K562 (cell line): Measurements from ENCODE around the gene RHOC. TPM values are rescaled to one million over a fixed set of nuclear protein-coding genes. Genes with fewer than 3 reads are reported as not detected.

Experiments
- BMI1 ChIP-seq: fragments of 150-350 bp; IDR thresholded peaks from 2 replicates; pipeline ENCODE4 v1.6.1; 2014; ENCODE audit warnings: low read length
- KDM2B ChIP-seq: fragments of 250-450 bp; sonication (Bioruptor Pico); IDR thresholded peaks from 2 replicates; pipeline ENCODE4 v1.8.0; 2021; ENCODE audit warnings: mild to moderate bottlenecking, moderate library complexity
- MCM3 ChIP-seq: fragments of 450-650 bp; IDR thresholded peaks from 2 replicates; pipeline ENCODE4 v1.6.1; 2016
- MTA2 ChIP-seq: fragments of 450-650 bp; IDR thresholded peaks from 2 replicates; pipeline ENCODE4 v1.6.1; 2016; ENCODE audit warnings: low read depth
- NCOA6 ChIP-seq: fragments of 450-650 bp; IDR thresholded peaks from 2 replicates; pipeline ENCODE4 v1.6.1; 2017; ENCODE audit warnings: mild to moderate bottlenecking
- NFE2 ChIP-seq: IDR thresholded peaks from 2 replicates; pipeline ENCODE4 v1.6.1; 2014; ENCODE audit warnings: antibody characterized with exemption, low read depth
- NR4A1 ChIP-seq, 2 experiments: fragments of 250-450 bp in 1 of 2; fragments of 450-650 bp in 1 of 2; sonication (Bioruptor Pico) in 1 of 2; IDR thresholded peaks; 2 replicates each; pipeline versions ENCODE4 v1.4.0 to v1.6.1; 2016 to 2020; ENCODE audit warnings: mild to moderate bottlenecking in 2 of 2, missing compliant biosample characterization in 1 of 2, missing genetic modification characterization in 1 of 2, moderate library complexity in 1 of 2
- PHB ChIP-seq: fragments of 250-450 bp; sonication (Bioruptor Pico); IDR thresholded peaks from 2 replicates; pipeline ENCODE4 v1.5.0; 2021
- PRPF4 ChIP-seq: fragments of 200-400 bp; formaldehyde crosslinking; IDR thresholded peaks from one replicate; pipeline ENCODE4 v1.6.1; 2017; ENCODE audit warnings: low read length, low read depth, mild to moderate bottlenecking; ENCODE audit not compliant: insufficient read depth, poor library complexity, severe bottlenecking
- PTBP1 ChIP-seq: fragments of 200-400 bp; formaldehyde crosslinking; IDR thresholded peaks from 2 replicates; pipeline ENCODE4 v1.6.1; 2017; ENCODE audit warnings: low read depth, low read length
- SIRT6 ChIP-seq: IDR thresholded peaks from one replicate; pipeline ENCODE4 v1.6.1; 2012; ENCODE audit warnings: low read depth, mild to moderate bottlenecking, control low read depth, inconsistent platforms, low read length, moderate library complexity
- SP1 ChIP-seq: sonication (generic); formaldehyde crosslinking; IDR thresholded peaks from 2 replicates; pipeline ENCODE4 v1.8.1; 2022; ENCODE audit warnings: mild to moderate bottlenecking, missing genetic modification reagents
- ZBTB8A ChIP-seq: fragments of 450-650 bp; IDR thresholded peaks from 2 replicates; pipeline ENCODE4 v1.6.1; 2018; ENCODE audit warnings: mild to moderate bottlenecking, moderate library complexity; ENCODE audit not compliant: partially characterized antibody
- ZC3H11A ChIP-seq: IDR thresholded peaks from 2 replicates; pipeline ENCODE4 v1.6.1; 2012; ENCODE audit warnings: low read depth, low read length, improper control_type of control experiment
- ZFP36 ChIP-seq: fragments of 150-350 bp; IDR thresholded peaks from 2 replicates; pipeline ENCODE4 v1.6.1; 2018; ENCODE audit warnings: low read length, low read depth; ENCODE audit not compliant: partially characterized antibody
- ZNF12 ChIP-seq: sonication (generic); formaldehyde crosslinking; IDR thresholded peaks from 2 replicates; pipeline ENCODE4 v1.4.0; 2020; ENCODE audit warnings: mild to moderate bottlenecking, missing genetic modification reagents
- ZNF311 ChIP-seq: fragments of 250-450 bp; sonication (Bioruptor Pico); IDR thresholded peaks from 2 replicates; pipeline ENCODE4 v1.4.0; 2020; ENCODE audit warnings: mild to moderate bottlenecking, moderate library complexity
- ZNF398 ChIP-seq: fragments of 250-450 bp; sonication (Bioruptor Pico); IDR thresholded peaks from 2 replicates; pipeline ENCODE4 v1.8.0; 2021; ENCODE audit warnings: moderate library complexity, mild to moderate bottlenecking, inconsistent platforms
- ZZZ3 ChIP-seq: fragments of 450-650 bp; IDR thresholded peaks from 2 replicates; pipeline ENCODE4 v1.6.1; 2016; ENCODE audit warnings: antibody characterized with exemption, mild to moderate bottlenecking, moderate library complexity
- polyA plus RNA-seq, 8 experiments: library from polyadenylated mRNA; depleted of rRNA in 4 of 8; stranded (reverse) in 5 of 8; unstranded in 3 of 8; fragments of >200 nt; fragmentation: Nextera tagmentation in 2 of 8; fragmentation: Illumina TruSeq in 1 of 8; extraction: Ambion mirVana in 2 of 8; extraction: Trizol in 1 of 8; gene quantifications; 2 replicates each; pipeline versions ENCODE4 v1.2.1 to v1.2.3, GENCODE V29; 2011 to 2014; ENCODE audit warnings: inconsistent platforms in 1 of 8, missing spikeins in 1 of 8
- total RNA-seq, 7 experiments: library from RNA; depleted of rRNA in 6 of 7; stranded (reverse); fragments of >200 nt in 6 of 7; fragmentation: Illumina TruSeq in 2 of 7; extraction: Trizol in 2 of 7; gene quantifications; 2 replicates each; pipeline versions ENCODE4 v1.2.1 to v1.2.3, GENCODE V29; 2011 to 2021; ENCODE audit warnings: low replicate concordance in 1 of 7
- TF ChIP-seq, protein P1 (sequence below): sonication (generic); formaldehyde crosslinking; IDR thresholded peaks from 2 replicates; pipeline ENCODE4 v1.8.1; 2022; ENCODE audit warnings: missing genetic modification reagents
- TF ChIP-seq, protein P2 (sequence below): fragments of 450-650 bp; IDR thresholded peaks from 2 replicates; pipeline ENCODE4 v1.6.1; 2014; ENCODE audit warnings: low read depth, mild to moderate bottlenecking, moderate library complexity, borderline replicate concordance
- TF ChIP-seq, protein P3 (sequence below), 3 experiments: IDR thresholded peaks in 2 of 3; conservative IDR thresholded peaks in 1 of 3; 2 replicates each; pipeline ENCODE4 v1.5.1; 2011 to 2012; ENCODE audit warnings: low read length in 3 of 3, mild to moderate bottlenecking in 3 of 3, control low read depth in 2 of 3, improper control_type of control experiment in 1 of 3, inconsistent platforms in 1 of 3, low read depth in 1 of 3, mixed read lengths in 1 of 3, moderate library complexity in 1 of 3; ENCODE audit not compliant: insufficient read depth in 2 of 3

Gene RHOC
- total and polyA plus RNA-seq, 9 of the 15 experiments (the other 6 are each of a cell fraction or from before 2014, with no cell fraction given) = 35.2 to 364 (median 204) TPM

DNA sequence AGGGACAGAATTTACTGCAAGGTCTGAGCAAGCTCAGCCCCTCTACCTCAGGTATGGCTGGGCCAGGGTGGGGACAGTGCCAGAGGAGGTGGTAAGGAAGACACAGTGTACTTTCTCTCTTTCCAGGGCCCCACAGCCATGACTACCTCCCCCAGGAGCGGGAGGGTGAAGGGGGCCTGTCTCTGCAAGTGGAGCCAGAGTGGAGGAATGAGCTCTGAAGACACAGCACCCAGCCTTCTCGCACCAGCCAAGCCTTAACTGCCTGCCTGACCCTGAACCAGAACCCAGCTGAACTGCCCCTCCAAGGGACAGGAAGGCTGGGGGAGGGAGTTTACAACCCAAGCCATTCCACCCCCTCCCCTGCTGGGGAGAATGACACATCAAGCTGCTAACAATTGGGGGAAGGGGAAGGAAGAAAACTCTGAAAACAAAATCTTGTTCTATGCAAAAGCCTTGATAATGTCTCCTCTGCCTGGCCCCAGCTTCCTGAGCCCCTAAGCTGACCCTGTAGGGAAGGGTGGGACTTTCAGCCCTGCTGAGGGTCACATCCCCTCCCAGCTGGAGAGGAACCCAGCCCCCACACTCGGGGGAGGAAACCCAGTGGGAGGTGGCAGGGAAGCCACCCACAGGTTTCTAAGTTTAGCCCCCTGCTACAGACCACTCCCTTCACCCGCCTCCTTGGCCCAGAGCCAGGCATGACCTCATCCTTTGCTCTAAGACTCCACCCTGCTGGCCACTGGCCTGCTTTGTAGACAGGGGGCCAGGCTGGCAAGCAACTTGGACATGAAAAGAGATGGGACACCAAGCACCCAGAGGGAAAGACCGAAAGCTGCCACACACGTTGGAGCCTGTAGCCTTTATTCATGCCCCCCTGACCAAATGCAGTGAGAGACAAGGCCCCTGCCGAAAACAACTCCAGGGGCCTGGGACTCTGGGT lies 6.4 kb downstream of the RHOC start (continued):
- TF ChIP-seq ZNF398 (CRISPR knock-in tag) = no peak
- no peak for TF ChIP-seq SIRT6
- TF ChIP-seq PTBP1 = peak; percentile 30; the same call in 1 of the 2 replicates
- TF ChIP-seq MCM3 = no peak
- peak; percentile 26 for TF ChIP-seq ZFP36
- TF ChIP-seq, protein P1, sequence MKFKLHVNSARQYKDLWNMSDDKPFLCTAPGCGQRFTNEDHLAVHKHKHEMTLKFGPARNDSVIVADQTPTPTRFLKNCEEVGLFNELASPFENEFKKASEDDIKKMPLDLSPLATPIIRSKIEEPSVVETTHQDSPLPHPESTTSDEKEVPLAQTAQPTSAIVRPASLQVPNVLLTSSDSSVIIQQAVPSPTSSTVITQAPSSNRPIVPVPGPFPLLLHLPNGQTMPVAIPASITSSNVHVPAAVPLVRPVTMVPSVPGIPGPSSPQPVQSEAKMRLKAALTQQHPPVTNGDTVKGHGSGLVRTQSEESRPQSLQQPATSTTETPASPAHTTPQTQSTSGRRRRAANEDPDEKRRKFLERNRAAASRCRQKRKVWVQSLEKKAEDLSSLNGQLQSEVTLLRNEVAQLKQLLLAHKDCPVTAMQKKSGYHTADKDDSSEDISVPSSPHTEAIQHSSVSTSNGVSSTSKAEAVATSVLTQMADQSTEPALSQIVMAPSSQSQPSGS = peak; percentile 93
- no peak for TF ChIP-seq ZC3H11A
- TF ChIP-seq ZZZ3 = no peak
- TF ChIP-seq PRPF4 = no peak
- no peak for TF ChIP-seq ZNF12 (CRISPR knock-in tag)
- peak; percentile 48 for TF ChIP-seq MTA2
- TF ChIP-seq SP1 = peak; percentile 91
- TF ChIP-seq, protein P2, sequence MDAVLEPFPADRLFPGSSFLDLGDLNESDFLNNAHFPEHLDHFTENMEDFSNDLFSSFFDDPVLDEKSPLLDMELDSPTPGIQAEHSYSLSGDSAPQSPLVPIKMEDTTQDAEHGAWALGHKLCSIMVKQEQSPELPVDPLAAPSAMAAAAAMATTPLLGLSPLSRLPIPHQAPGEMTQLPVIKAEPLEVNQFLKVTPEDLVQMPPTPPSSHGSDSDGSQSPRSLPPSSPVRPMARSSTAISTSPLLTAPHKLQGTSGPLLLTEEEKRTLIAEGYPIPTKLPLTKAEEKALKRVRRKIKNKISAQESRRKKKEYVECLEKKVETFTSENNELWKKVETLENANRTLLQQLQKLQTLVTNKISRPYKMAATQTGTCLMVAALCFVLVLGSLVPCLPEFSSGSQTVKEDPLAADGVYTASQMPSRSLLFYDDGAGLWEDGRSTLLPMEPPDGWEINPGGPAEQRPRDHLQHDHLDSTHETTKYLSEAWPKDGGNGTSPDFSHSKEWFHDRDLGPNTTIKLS = peak; percentile 82; the same call in 1 of the 2 replicates
- no peak for TF ChIP-seq ZBTB8A
- TF ChIP-seq NFE2 = peak; percentile 86
- peak; percentile 82 for TF ChIP-seq NCOA6
- TF ChIP-seq, protein P3, sequence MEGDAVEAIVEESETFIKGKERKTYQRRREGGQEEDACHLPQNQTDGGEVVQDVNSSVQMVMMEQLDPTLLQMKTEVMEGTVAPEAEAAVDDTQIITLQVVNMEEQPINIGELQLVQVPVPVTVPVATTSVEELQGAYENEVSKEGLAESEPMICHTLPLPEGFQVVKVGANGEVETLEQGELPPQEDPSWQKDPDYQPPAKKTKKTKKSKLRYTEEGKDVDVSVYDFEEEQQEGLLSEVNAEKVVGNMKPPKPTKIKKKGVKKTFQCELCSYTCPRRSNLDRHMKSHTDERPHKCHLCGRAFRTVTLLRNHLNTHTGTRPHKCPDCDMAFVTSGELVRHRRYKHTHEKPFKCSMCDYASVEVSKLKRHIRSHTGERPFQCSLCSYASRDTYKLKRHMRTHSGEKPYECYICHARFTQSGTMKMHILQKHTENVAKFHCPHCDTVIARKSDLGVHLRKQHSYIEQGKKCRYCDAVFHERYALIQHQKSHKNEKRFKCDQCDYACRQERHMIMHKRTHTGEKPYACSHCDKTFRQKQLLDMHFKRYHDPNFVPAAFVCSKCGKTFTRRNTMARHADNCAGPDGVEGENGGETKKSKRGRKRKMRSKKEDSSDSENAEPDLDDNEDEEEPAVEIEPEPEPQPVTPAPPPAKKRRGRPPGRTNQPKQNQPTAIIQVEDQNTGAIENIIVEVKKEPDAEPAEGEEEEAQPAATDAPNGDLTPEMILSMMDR (IDR thresholded peaks at IDR 0.05 in 2 of 3, conservative IDR thresholded peaks at IDR 0.05 in 1 of 3; ENCODE audit: insufficient read depth in 2 of 3, low read depth in 1 of 3, low read length in 3 of 3) = peak in 2 of 3 experiments; percentile 30 to 35; a peak in 3 of 6 replicates
- TF ChIP-seq ZNF311 = no peak; the same call in none of the 2 replicates
- no peak for TF ChIP-seq KDM2B (CRISPR knock-in tag)
- peak; percentile 12 for TF ChIP-seq PHB
- no peak for TF ChIP-seq BMI1
- 0 out of 2 replicates have a peak, but pooled peaks have one; percentile 10 for TF ChIP-seq NR4A1 (CRISPR knock-in tag; IDR thresholded peaks at IDR 0.05)
- TF ChIP-seq NR4A1 (tag; IDR thresholded peaks at IDR 0.05) = peak; percentile 40
